Measurements from ENCODE around the gene FAM163B. TPM values are rescaled to one million over a fixed set of nuclear protein-coding genes. Genes with fewer than 3 reads are reported as not detected.

Gene FAM163B
- total RNA-seq (2022) (not detected in 2 replicates), Bru-seq, nascent RNA (not detected), BruChase-seq, experiment 1, labeled RNA remaining after a 6-hour chase (not detected), BruChase-seq, experiment 2, labeled RNA remaining after a 2-hour chase (not detected)
- long read RNA-seq = 0 reads

DNA sequence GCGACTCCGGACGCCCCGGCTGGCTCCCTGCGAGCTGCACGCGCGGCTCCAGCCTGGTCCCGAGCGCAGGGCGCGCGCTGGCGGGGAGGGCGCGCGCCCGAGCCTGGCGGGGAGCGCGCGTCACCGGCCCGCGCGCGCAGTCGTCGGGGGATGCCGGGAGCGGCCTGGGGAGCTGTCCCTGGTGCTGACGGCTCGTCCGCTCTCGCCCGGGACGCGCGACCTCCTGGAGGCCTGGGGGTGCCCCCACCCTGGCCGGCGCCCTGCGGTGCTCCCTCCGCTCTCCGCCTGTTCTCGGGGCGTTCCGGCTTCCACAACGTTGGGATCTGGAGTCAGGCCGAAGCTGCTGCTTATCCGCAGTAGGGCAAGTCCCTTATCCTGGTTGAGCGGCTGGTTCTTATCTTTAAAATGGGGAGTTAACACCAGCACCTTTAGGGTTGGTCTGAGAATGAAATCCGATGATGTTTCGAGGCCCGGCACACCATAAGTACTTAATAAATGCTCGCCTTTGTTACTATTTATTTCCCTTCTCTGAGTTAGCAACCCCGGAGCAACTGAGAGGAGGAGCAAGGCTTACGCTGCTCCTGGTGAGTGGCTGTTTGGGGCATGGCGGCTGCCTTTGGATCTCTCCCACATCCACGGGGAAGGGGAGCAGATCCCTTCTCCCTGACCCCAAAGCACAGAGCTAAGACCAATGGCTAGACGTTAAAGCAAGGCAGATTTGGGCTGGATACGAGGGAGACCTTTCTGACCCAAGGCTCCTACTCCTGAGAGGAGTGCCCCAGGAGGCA is at the start of gene FAM163B:
TSS of gene FAM163B (minus strand) at position 79 of the 788 bp plus-strand sequence. CDS start 29,166 bp downstream, outside the sequence.
- no peaks in the 10 kb centered on the region for H3K36me3 Mint-ChIP-seq (ENCODE audit: insufficient read depth, unreplicated experiment)

DNA sequence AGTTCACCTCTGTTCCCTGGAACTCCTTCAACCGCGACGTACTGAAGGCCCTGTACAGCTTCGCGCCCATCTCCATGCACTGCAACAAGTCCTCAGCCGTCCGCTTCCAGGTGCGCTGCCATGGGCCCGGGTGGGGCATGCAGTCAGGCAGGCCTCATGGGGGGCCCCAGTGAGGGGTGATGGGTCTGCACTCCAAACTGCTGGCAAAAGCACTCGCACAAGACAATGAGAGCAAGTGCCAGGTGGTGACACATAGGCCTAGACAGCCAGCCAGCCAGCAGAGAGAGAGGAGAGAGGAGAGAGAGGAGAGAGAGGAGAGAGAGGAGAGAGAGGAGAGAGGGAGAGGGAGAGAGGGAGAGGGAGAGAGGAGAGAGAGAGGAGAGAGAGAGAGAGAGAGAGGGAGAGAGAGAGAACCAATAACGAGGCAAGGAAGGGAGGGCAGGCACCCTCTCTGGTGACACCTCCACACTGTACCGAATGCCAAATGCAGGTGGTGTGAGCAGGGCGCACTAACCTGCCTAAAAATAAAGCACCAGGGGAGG is 48.0 kb upstream of the FAM163B start:
- no TSS peak for BruUV-seq (replicated peaks)
- intact Hi-C loops (cut with micrococcal nuclease) = no loop called here
- Mint-ChIP-seq H3K4me1 (ENCODE audit: insufficient read depth, unreplicated experiment) (peaks cover 13% of the 10 kb centered on the region), H3K4me3 (ENCODE audit: unreplicated experiment) (no peak overlapping the region), H3K9me3 (ENCODE audit: unreplicated experiment) (no peaks in the 10 kb centered on the region), H3K36me3 (ENCODE audit: insufficient read depth, unreplicated experiment) (no peaks in the 10 kb centered on the region), H3K27me3 (ENCODE audit: insufficient read depth, unreplicated experiment) (peaks cover 91% of the 10 kb centered on the region), H3K27ac (ENCODE audit: low read depth, unreplicated experiment) (no peak overlapping the region)
- ChIA-PET POLR2A (interaction anchor here (0.7 kb wide), 1 partner anchor 26 kb away, joined by 3 read pairs; no protein-coding TSS in a partner anchor), CTCF (interaction anchor here (0.7 kb wide), 1 partner anchor 1941 kb away, joined by 4 read pairs; no protein-coding TSS in a partner anchor)
- DNase-seq (ENCODE audit: unreplicated experiment) = no peak
- TF ChIP-seq, protein P1, sequence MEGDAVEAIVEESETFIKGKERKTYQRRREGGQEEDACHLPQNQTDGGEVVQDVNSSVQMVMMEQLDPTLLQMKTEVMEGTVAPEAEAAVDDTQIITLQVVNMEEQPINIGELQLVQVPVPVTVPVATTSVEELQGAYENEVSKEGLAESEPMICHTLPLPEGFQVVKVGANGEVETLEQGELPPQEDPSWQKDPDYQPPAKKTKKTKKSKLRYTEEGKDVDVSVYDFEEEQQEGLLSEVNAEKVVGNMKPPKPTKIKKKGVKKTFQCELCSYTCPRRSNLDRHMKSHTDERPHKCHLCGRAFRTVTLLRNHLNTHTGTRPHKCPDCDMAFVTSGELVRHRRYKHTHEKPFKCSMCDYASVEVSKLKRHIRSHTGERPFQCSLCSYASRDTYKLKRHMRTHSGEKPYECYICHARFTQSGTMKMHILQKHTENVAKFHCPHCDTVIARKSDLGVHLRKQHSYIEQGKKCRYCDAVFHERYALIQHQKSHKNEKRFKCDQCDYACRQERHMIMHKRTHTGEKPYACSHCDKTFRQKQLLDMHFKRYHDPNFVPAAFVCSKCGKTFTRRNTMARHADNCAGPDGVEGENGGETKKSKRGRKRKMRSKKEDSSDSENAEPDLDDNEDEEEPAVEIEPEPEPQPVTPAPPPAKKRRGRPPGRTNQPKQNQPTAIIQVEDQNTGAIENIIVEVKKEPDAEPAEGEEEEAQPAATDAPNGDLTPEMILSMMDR (IDR thresholded peaks at IDR 0.05; ENCODE audit: unreplicated experiment) = no peak

More for the DNA sequence above, at the start of gene FAM163B:
- Mint-ChIP-seq H3K27me3 (ENCODE audit: insufficient read depth, unreplicated experiment) (peaks cover 94% of the 10 kb centered on the region), H3K9me3 (ENCODE audit: unreplicated experiment) (no peaks in the 10 kb centered on the region), H3K4me3 (ENCODE audit: unreplicated experiment) (no peak within 1 kb of the TSS), H3K27ac (ENCODE audit: low read depth, unreplicated experiment) (no peak within 1 kb of the TSS), H3K4me1 (ENCODE audit: insufficient read depth, unreplicated experiment) (no peaks in the 10 kb centered on the region)
- no TSS peak for BruUV-seq (replicated peaks)
- DNase-seq (ENCODE audit: unreplicated experiment) = no peak
- TF ChIP-seq, protein P1 (IDR thresholded peaks at IDR 0.05; ENCODE audit: unreplicated experiment) = no peak
- CTCF ChIA-PET = no interaction called here
- intact Hi-C loops (cut with micrococcal nuclease) = no loop called here
- POLR2A ChIA-PET = no interaction called here

DNA sequence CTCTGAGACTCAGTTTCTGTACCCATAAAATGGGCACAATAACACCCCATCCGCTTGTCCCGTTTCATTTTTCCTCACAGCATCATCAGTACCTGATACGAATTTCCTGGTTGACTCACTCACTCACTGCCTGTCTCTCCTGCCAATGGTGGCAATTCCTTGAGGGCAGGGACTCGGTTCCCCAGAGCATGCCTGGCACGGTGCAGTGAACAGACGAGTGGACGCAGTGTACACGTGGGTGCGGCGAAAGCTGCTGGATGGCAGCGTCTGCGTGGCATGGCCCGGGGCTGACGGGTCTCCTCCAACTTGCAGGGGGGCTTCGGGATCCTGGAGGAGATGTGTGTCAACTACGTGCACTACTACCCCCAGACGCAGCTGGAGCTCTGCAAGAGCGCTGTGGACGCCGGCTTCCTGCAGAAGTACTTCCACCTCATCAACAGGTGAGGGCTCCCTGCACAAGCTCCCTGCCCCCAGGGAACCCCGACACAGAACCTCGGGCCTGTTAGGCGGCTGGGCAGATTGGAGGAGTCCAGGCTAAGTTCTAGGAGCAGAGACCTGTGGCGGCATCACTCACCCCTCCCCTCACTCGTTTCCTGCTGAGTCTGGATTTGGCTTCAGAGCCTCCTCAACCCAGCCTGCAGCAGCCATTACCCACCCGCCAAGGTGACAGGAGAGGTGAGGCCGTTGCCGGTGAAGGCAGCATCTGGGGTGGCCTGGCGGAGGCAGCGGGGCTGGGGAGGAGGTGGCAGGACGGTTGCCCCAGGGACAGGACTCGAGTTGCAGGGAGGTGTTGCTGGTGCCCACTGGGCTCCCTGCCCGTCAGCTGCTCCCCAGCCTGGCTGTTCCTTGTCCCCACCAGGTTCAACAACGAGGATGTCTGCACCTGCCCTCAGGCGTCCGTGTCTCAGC is 47.3 kb upstream of the FAM163B start:
- TF ChIP-seq, protein P1 (IDR thresholded peaks at IDR 0.05; ENCODE audit: unreplicated experiment) = no peak
- ChIA-PET CTCF (no interaction called here), POLR2A (no interaction called here)
- intact Hi-C loops (cut with micrococcal nuclease) = no loop called here
- Mint-ChIP-seq H3K36me3 (ENCODE audit: insufficient read depth, unreplicated experiment) (no peaks in the 10 kb centered on the region), H3K27me3 (ENCODE audit: insufficient read depth, unreplicated experiment) (peaks cover 86% of the 10 kb centered on the region), H3K9me3 (ENCODE audit: unreplicated experiment) (no peaks in the 10 kb centered on the region), H3K27ac (ENCODE audit: low read depth, unreplicated experiment) (no peak overlapping the region), H3K4me1 (ENCODE audit: insufficient read depth, unreplicated experiment) (peaks cover 13% of the 10 kb centered on the region), H3K4me3 (ENCODE audit: unreplicated experiment) (no peak overlapping the region)
- no peak for DNase-seq (ENCODE audit: unreplicated experiment)
- BruUV-seq (replicated peaks) = no TSS peak
